Endothelial cell of umbilical vein (primary cell): ENCODE measurements around the gene OR7C1. TPM values are rescaled to one million over a fixed set of nuclear protein-coding genes. Genes with fewer than 3 reads are reported as not detected.

Experiments used
- BruUV-seq: library from RNA; stranded (reverse); fragments of 400-500 nt; replicated peaks from 2 replicates; lab custom pipeline; 2021; lab: Mats Ljungman, UMichigan
- CTCF ChIA-PET: fragments of 300-600, 350-600 bp; sonication (Branson Sonifier 250); formaldehyde crosslinking; loops from one replicate; lab custom pipeline; 2021; ENCODE audit warnings: antibody characterized with exemption, inconsistent platforms; lab: Charles Lee
- POLR2A ChIA-PET: fragments of 300-600, 350-600 bp; sonication (Branson Sonifier 250); formaldehyde crosslinking; loops from one replicate; lab custom pipeline; 2021; ENCODE audit warnings: antibody characterized with exemption, inconsistent platforms; lab: Charles Lee
- DNase-seq: peaks from one replicate; pipeline ENCODE4 v3.0.0-alpha.2; 2011; ENCODE audit warnings: low read depth, low spot score
- FAIRE-seq: peaks from 2 replicates; lab custom pipeline; 2011; peaks lifted over from hg19 to GRCh38; lab: Jason Lieb, UNC
- H2AFZ ChIP-seq: 2 replicates; pipeline ENCODE4 v1.6.0; 2012; ENCODE audit warnings: low read depth, low read length, control low read depth, inconsistent platforms
- H3K27ac ChIP-seq: 2 replicates; pipeline ENCODE4 v1.5.1; 2011; ENCODE audit warnings: low read depth, mild to moderate bottlenecking, control low read depth, low read length, moderate library complexity; ENCODE audit not compliant: insufficient read depth
- H3K27me3 ChIP-seq, 2 experiments: 2 replicates each; pipeline versions ENCODE4 v1.6.0 to v1.6.1; 2011; ENCODE audit warnings: low read length in 2 of 2, mixed read lengths in 1 of 2; ENCODE audit not compliant: control insufficient read depth in 2 of 2, insufficient read depth in 2 of 2
- H3K36me3 ChIP-seq, 2 experiments: 2 replicates in 1 of 2; 3 replicates in 1 of 2; pipeline ENCODE4 v1.5.1; 2011; ENCODE audit warnings: low read length in 2 of 2, mild to moderate bottlenecking in 1 of 2, moderate library complexity in 1 of 2; ENCODE audit not compliant: control insufficient read depth in 2 of 2, insufficient read depth in 2 of 2; ENCODE audit errors: extremely low read depth in 1 of 2
- H3K4me1 ChIP-seq: 3 replicates; pipeline ENCODE4 v1.5.1; 2011; ENCODE audit warnings: mild to moderate bottlenecking, low read length; ENCODE audit not compliant: control insufficient read depth, insufficient read depth; ENCODE audit errors: extremely low read depth
- H3K4me2 ChIP-seq: 2 replicates; pipeline ENCODE4 v1.6.1; 2011; ENCODE audit warnings: low read length, control low read depth, mixed read lengths; ENCODE audit not compliant: insufficient read depth
- H3K4me3 ChIP-seq, 3 experiments: fragments of 200-600 bp in 1 of 3; sonication (generic), shearing (Covaris generic) in 1 of 3; replicated peaks in 1 of 3; 2 replicates each; pipeline ENCODE4 v1.5.1; 2011 to 2016; ENCODE audit warnings: control low read depth in 3 of 3, low read length in 3 of 3, mild to moderate bottlenecking in 2 of 3, inconsistent platforms in 1 of 3, low read depth in 1 of 3, moderate library complexity in 1 of 3; ENCODE audit not compliant: insufficient read depth in 1 of 3
- H3K79me2 ChIP-seq: 2 replicates; pipeline ENCODE4 v1.6.0; 2012; ENCODE audit warnings: low read length, inconsistent platforms; ENCODE audit not compliant: control insufficient read depth, insufficient read depth
- H3K9ac ChIP-seq: replicated peaks from 2 replicates; pipeline ENCODE3; 2011; ENCODE audit warnings: low read length, control low read depth; ENCODE audit not compliant: insufficient read depth; ENCODE audit errors: extremely low read depth
- H3K9me1 ChIP-seq: replicated peaks from 3 replicates; pipeline ENCODE4 v1.6.0; 2011; ENCODE audit warnings: mild to moderate bottlenecking, low read length; ENCODE audit not compliant: control insufficient read depth, insufficient read depth; ENCODE audit errors: extremely low read depth
- H3K9me3 ChIP-seq: replicated peaks from 2 replicates; pipeline ENCODE4 v1.5.1; 2012; ENCODE audit warnings: low read length, inconsistent platforms; ENCODE audit not compliant: control insufficient read depth, insufficient read depth
- H4K20me1 ChIP-seq: replicated peaks from 2 replicates; pipeline ENCODE3; 2011; ENCODE audit warnings: mild to moderate bottlenecking, low read length; ENCODE audit not compliant: control insufficient read depth, insufficient read depth; ENCODE audit errors: extremely low read depth
- EZH2 ChIP-seq: IDR thresholded peaks from 2 replicates; pipeline ENCODE4 v1.6.1; 2012; ENCODE audit warnings: borderline replicate concordance, low read depth, mild to moderate bottlenecking, moderate library complexity, low read length, inconsistent platforms; ENCODE audit not compliant: severe bottlenecking
- FOS ChIP-seq: IDR thresholded peaks from 2 replicates; pipeline ENCODE4 v1.6.1; 2011; ENCODE audit warnings: mild to moderate bottlenecking, low read length, moderate library complexity, borderline replicate concordance; ENCODE audit not compliant: insufficient read depth
- GATA2 ChIP-seq: IDR thresholded peaks from 2 replicates; pipeline ENCODE4 v1.7.0; 2011; ENCODE audit warnings: low read depth, mild to moderate bottlenecking, moderate library complexity, mixed read lengths, low read length; ENCODE audit not compliant: insufficient read length, insufficient read depth
- JUN ChIP-seq: IDR thresholded peaks from 2 replicates; pipeline ENCODE4 v1.6.1; 2011; ENCODE audit warnings: borderline replicate concordance, low read depth; ENCODE audit not compliant: insufficient read length, insufficient read depth
- MYC ChIP-seq: IDR thresholded peaks from one replicate; pipeline ENCODE4 v1.6.1; 2011; ENCODE audit warnings: mild to moderate bottlenecking, low read depth, low read length
- POLR2A ChIP-seq: IDR thresholded peaks from 2 replicates; pipeline ENCODE4 v1.6.1; 2012; ENCODE audit warnings: low read depth, mild to moderate bottlenecking, control low read depth, low read length
- POLR2AphosphoS5 ChIP-seq: IDR thresholded peaks from 2 replicates; pipeline ENCODE4 v1.6.1; 2012; ENCODE audit warnings: low read depth, mild to moderate bottlenecking, control low read depth, low read length, moderate library complexity; ENCODE audit not compliant: insufficient read depth
- dilution Hi-C: fragments of 300-500 bp; cut with MboI; formaldehyde crosslinking; loops from one replicate; pipeline ENCODE4 v1.15.0; 2019; ENCODE audit warnings: low sequenced_read_pairs; ENCODE audit not compliant: extremely low pct_ligation_motif_present
- intact Hi-C: fragments of 100-400 bp; cut with micrococcal nuclease; formaldehyde crosslinking; loops from one replicate; pipeline ENCODE4 v1.10.0; 2022
- polyA plus RNA-seq, 4 experiments: library from polyadenylated mRNA; depleted of rRNA in 3 of 4; stranded (reverse) in 3 of 4; unstranded in 1 of 4; fragments of >200 nt; gene quantifications; 2 replicates each; pipeline versions ENCODE4 v1.2.1 to v1.2.3, GENCODE V29; 2011 to 2012; ENCODE audit warnings: missing spikeins in 1 of 4
- total RNA-seq: library from RNA; stranded (reverse); gene quantifications from 2 replicates; pipeline ENCODE4 v1.2.3, GENCODE V29; 2021
- TF ChIP-seq, protein P1 (sequence below): IDR thresholded peaks from 2 replicates; pipeline ENCODE4 v1.6.1; 2011; ENCODE audit not compliant: insufficient read depth, insufficient read length
- TF ChIP-seq, protein P2 (sequence below), 2 donors: IDR thresholded peaks; 1 replicate in 1 of 2; 2 replicates in 1 of 2; pipeline ENCODE4 v1.5.1; 2011; ENCODE audit warnings: low read length in 2 of 2, mild to moderate bottlenecking in 2 of 2, moderate library complexity in 2 of 2, control low read depth in 1 of 2, inconsistent platforms in 1 of 2, low read depth in 1 of 2; ENCODE audit not compliant: insufficient read depth in 1 of 2; ENCODE audit errors: extremely low read depth in 1 of 2

OR7C1 gene
- total and polyA plus RNA-seq, 2 donors (not counting 3 experiments of a cell fraction or from before 2014, with no cell fraction given) = not detected

DNA sequence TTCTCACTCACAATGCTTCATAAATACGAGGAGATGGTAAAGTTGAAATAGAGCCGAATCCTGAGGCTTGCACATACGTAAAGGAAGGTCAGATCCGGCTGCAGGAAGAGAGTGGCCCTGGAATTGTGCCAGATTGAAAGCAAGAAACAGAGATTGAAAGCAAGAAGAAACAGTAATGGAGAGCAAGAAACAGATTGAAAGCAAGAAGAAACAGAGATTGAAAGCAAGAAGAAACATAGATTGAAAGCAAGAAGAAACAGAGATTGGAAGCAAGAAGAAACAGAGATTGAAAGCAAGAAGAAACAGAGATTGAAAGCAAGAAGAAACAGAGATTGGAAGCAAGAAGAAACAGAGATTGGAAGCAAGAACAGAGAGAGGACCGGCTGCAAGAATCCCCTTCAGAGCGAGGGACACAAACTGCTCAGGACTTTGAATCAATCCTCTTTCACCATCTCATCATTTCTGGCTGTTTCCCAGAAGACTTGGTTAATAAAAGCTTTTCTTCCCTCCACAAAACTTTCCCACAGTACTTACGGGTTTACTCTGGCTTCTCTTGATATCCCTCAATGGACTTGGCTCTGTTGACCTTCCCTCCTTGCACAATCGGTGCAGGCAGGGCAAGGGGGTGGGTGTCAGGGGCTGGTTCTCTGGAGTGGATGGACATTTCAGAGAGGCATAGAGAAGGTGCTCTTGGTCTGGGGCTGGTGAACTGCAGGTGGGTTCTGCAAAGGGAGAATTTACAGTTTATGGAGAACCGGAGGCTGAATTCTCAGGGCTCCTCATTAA, 25.5 kb downstream of the OR7C1 start:
- H3K9me3 ChIP-seq = no peaks in the 10 kb centered on the region
- H2AFZ ChIP-seq = no peak overlapping the region
- FAIRE-seq = no peak
- POLR2A ChIA-PET = no interaction called here
- H3K4me3 ChIP-seq = no peak overlapping the region
- H3K9me1 ChIP-seq = no peaks in the 10 kb centered on the region
- H3K36me3 ChIP-seq = no peaks in the 10 kb centered on the region
- H3K79me2 ChIP-seq = no peaks in the 10 kb centered on the region
- no peaks in the 10 kb centered on the region for H3K27me3 ChIP-seq
- H3K4me2 ChIP-seq = no peak overlapping the region
- dilution Hi-C loops (no loop called here), intact Hi-C loops (no loop called here)
- H3K9ac ChIP-seq = no peak overlapping the region
- CTCF ChIA-PET = no interaction called here
- no peak overlapping the region for H3K27ac ChIP-seq
- TF ChIP-seq POLR2A = no peak
- no peak for TF ChIP-seq FOS
- TF ChIP-seq POLR2AphosphoS5 = no peak
- TF ChIP-seq GATA2 = no peak
- no peak for TF ChIP-seq JUN
- no peak for TF ChIP-seq MYC
- TF ChIP-seq, protein P1, sequence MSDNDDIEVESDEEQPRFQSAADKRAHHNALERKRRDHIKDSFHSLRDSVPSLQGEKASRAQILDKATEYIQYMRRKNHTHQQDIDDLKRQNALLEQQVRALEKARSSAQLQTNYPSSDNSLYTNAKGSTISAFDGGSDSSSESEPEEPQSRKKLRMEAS = no peak
- TF ChIP-seq, protein P2, sequence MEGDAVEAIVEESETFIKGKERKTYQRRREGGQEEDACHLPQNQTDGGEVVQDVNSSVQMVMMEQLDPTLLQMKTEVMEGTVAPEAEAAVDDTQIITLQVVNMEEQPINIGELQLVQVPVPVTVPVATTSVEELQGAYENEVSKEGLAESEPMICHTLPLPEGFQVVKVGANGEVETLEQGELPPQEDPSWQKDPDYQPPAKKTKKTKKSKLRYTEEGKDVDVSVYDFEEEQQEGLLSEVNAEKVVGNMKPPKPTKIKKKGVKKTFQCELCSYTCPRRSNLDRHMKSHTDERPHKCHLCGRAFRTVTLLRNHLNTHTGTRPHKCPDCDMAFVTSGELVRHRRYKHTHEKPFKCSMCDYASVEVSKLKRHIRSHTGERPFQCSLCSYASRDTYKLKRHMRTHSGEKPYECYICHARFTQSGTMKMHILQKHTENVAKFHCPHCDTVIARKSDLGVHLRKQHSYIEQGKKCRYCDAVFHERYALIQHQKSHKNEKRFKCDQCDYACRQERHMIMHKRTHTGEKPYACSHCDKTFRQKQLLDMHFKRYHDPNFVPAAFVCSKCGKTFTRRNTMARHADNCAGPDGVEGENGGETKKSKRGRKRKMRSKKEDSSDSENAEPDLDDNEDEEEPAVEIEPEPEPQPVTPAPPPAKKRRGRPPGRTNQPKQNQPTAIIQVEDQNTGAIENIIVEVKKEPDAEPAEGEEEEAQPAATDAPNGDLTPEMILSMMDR (IDR thresholded peaks at IDR 0.05; ENCODE audit: extremely low read depth in 1 of 2, insufficient read depth in 1 of 2, low read depth in 1 of 2, low read length in 2 of 2) = no peak
- no peak for TF ChIP-seq EZH2
- no peaks in the 10 kb centered on the region for H4K20me1 ChIP-seq
- no peaks in the 10 kb centered on the region for H3K4me1 ChIP-seq
- no TSS peak for BruUV-seq
- DNase-seq = no peak
